Upper lobe of right lung (tissue), 1 donor: ENCODE results near the gene AMPD3. TPM values are rescaled to one million over a fixed set of nuclear protein-coding genes. Genes with fewer than 3 reads are reported as not detected.

Source experiments
- ATAC-seq: fragments of 200-7000 bp; cut with Tn5 transposase; one replicate; pipeline ENCODE4 v1.9.1; 2020; ENCODE audit warnings: mild to moderate bottlenecking, moderate library complexity
- DNase-seq: peaks from one replicate; pipeline ENCODE4 v3.0.0-alpha.2; 2020
- H3K27ac ChIP-seq: fragments of 200-600 bp; one replicate; pipeline ENCODE4 v1.8.0; 2022
- H3K27me3 ChIP-seq: fragments of 200-600 bp; one replicate; pipeline ENCODE4 v1.8.0; 2022; ENCODE audit warnings: mild to moderate bottlenecking
- H3K36me3 ChIP-seq: fragments of 200-600 bp; one replicate; pipeline ENCODE4 v1.8.0; 2022
- H3K4me1 ChIP-seq: fragments of 200-600 bp; one replicate; pipeline ENCODE4 v1.8.0; 2022
- H3K4me3 ChIP-seq: fragments of 200-600 bp; one replicate; pipeline ENCODE4 v1.8.0; 2022; ENCODE audit warnings: mild to moderate bottlenecking
- H3K9me3 ChIP-seq: fragments of 200-600 bp; one replicate; pipeline ENCODE4 v1.8.0; 2022
- CTCF ChIP-seq: fragments of 200-600 bp; IDR thresholded peaks from one replicate; pipeline ENCODE4 v1.8.0; 2022; ENCODE audit warnings: antibody characterized with exemption
- intact Hi-C: fragments of 100-400 bp; cut with DNase I; formaldehyde crosslinking; loops from one replicate; pipeline ENCODE4 v1.11.0; 2022
- total RNA-seq: library from RNA; stranded (reverse); fragmentation: NEBNext Ultra II Directional; extraction: Animal tissue kit (Norgen Biotek cat#: 25700); gene quantifications from one replicate; pipeline ENCODE4 v1.2.1, GENCODE V29; 2021
- donor health status: DM: no; HTN: yes; CAD: no; lungs with severe emphysema.

Gene AMPD3
- total RNA-seq, 1 donor from 2014 or later = 11.6 TPM

- DNase-seq (no peak), ATAC-seq (no peak)
- no peak for TF ChIP-seq CTCF
- H3K9me3 ChIP-seq = no peaks in the 10 kb centered on the region
- intact Hi-C loops = no loop called here
- no peaks in the 10 kb centered on the region for H3K4me1 ChIP-seq
- no peaks in the 10 kb centered on the region for H3K27me3 ChIP-seq
- no peak overlapping the region for H3K4me3 ChIP-seq
- no peak overlapping the region for H3K27ac ChIP-seq
- peaks cover 80% of the 10 kb centered on the region for H3K36me3 ChIP-seq
Measured at GRCh38 chr11:10528121-10528520, 73.1 kb downstream of the AMPD3 start.

- H3K27ac ChIP-seq = no peak overlapping the region
- no peaks in the 10 kb centered on the region for H3K4me1 ChIP-seq
- no peaks in the 10 kb centered on the region for H3K9me3 ChIP-seq
- no peak overlapping the region for H3K4me3 ChIP-seq
- no peak for TF ChIP-seq CTCF
- no peaks in the 10 kb centered on the region for H3K27me3 ChIP-seq
- DNase-seq = no peak
- peaks cover 74% of the 10 kb centered on the region for H3K36me3 ChIP-seq
- no peak for ATAC-seq
- intact Hi-C loops = no loop called here
Measured at GRCh38 chr11:10529279-10529678, 74.2 kb downstream of the AMPD3 start.

- TF ChIP-seq CTCF = no peak
- Histone ChIP-seq H3K27me3 (no peaks in the 10 kb centered on the region), H3K4me3 (no peak overlapping the region), H3K27ac (no peak overlapping the region), H3K4me1 (no peaks in the 10 kb centered on the region), H3K9me3 (no peaks in the 10 kb centered on the region), H3K36me3 (peaks cover 46% of the 10 kb centered on the region)
- intact Hi-C loops = no loop called here
- DNase-seq = no peak
- no peak for ATAC-seq
Measured at GRCh38 chr11:10532526-10532925, 77.5 kb downstream of the AMPD3 start.

GRCh38 chr11:10533323-10533722 lies 78.3 kb downstream of the AMPD3 start:
- DNase-seq (no peak), ATAC-seq (no peak)
- no peak overlapping the region for H3K27ac ChIP-seq
- H3K4me1 ChIP-seq = peaks cover 3% of the 10 kb centered on the region
- TF ChIP-seq CTCF = no peak
- H3K27me3 ChIP-seq = no peaks in the 10 kb centered on the region
- H3K36me3 ChIP-seq = peaks cover 40% of the 10 kb centered on the region
- H3K9me3 ChIP-seq = no peaks in the 10 kb centered on the region
- intact Hi-C loops = no loop called here
- H3K4me3 ChIP-seq = no peak overlapping the region

- Histone ChIP-seq H3K27me3 (no peaks in the 10 kb centered on the region), H3K36me3 (peaks cover 30% of the 10 kb centered on the region), H3K27ac (no peak overlapping the region), H3K4me1 (peaks cover 10% of the 10 kb centered on the region), H3K9me3 (no peaks in the 10 kb centered on the region), H3K4me3 (no peak overlapping the region)
- ATAC-seq (no peak), DNase-seq (no peak)
- intact Hi-C loops = no loop called here
- no peak for TF ChIP-seq CTCF
Measured at GRCh38 chr11:10534316-10534715, 79.3 kb downstream of the AMPD3 start.

- H3K27me3 ChIP-seq = no peaks in the 10 kb centered on the region
- no peak overlapping the region for H3K4me3 ChIP-seq
- no peaks in the 10 kb centered on the region for H3K9me3 ChIP-seq
- TF ChIP-seq CTCF = no peak
- intact Hi-C loops = no loop called here
- ATAC-seq (no peak), DNase-seq (no peak)
- no peak overlapping the region for H3K27ac ChIP-seq
- H3K36me3 ChIP-seq = peaks cover 5% of the 10 kb centered on the region
- peaks cover 17% of the 10 kb centered on the region for H3K4me1 ChIP-seq
Measured at GRCh38 chr11:10537600-10537999, 82.5 kb downstream of the AMPD3 start.
